Stimulated activated naive CD4-positive, alpha-beta T cell (primary cell): ENCODE measurements around the gene FOXN3.
A peak's percentile ranks its signal among the peaks of the same experiment; 100 is the strongest.

Experiments used
- DNase-seq, 6 experiments: peaks; one replicate each; lab custom pipeline; 2025; lab: John Stamatoyannopoulos, UW

The FOXN3 gene

GRCh38 chr14:89417091-89417464 lies at the start of gene FOXN3:
Gene FOXN3, minus strand, starts transcription at chr14:89417233. Its CDS starts 4,757 bp downstream, at chr14:89412476.
- peak; percentile 66 to 84 (median 80) for DNase-seq

GRCh38 chr14:89466484-89466883 lies 49.5 kb upstream of the FOXN3 start:
- peak in 1 of 6 experiments; percentile 7 for DNase-seq

- DNase-seq, result no peak
Measured at GRCh38 chr14:89465876-89466275, 48.8 kb upstream of the FOXN3 start.

GRCh38 chr14:89461256-89461655 lies 44.2 kb upstream of the FOXN3 start:
- DNase-seq, result no peak

GRCh38 chr14:89458713-89459420 lies 41.8 kb upstream of the FOXN3 start:
- DNase-seq, result no peak

- no peak for DNase-seq
Measured at GRCh38 chr14:89457007-89457406, 40.0 kb upstream of the FOXN3 start.

GRCh38 chr14:89455412-89455811 lies 38.4 kb upstream of the FOXN3 start:
- DNase-seq, result no peak

GRCh38 chr14:89454996-89455395 lies 38.0 kb upstream of the FOXN3 start:
- no peak for DNase-seq

- no peak for DNase-seq
Measured at GRCh38 chr14:89452281-89452680, 35.2 kb upstream of the FOXN3 start.

- DNase-seq, result no peak
Measured at GRCh38 chr14:89451229-89451628, 34.2 kb upstream of the FOXN3 start.

GRCh38 chr14:89447182-89447944 lies 30.3 kb upstream of the FOXN3 start:
- DNase-seq, result peak in 3 of 6 experiments; percentile 26 to 52 (median 32)

- no peak for DNase-seq
Measured at GRCh38 chr14:89445273-89445973, 28.4 kb upstream of the FOXN3 start.

- DNase-seq, result no peak
Measured at GRCh38 chr14:89444516-89445125, 27.6 kb upstream of the FOXN3 start.

- peak in 1 of 6 experiments; percentile 4 for DNase-seq
Measured at GRCh38 chr14:89444044-89444443, 27.0 kb upstream of the FOXN3 start.

- no peak for DNase-seq
Measured at GRCh38 chr14:89443042-89443629, 26.1 kb upstream of the FOXN3 start.

- DNase-seq, result no peak
Measured at GRCh38 chr14:89442280-89442679, 25.2 kb upstream of the FOXN3 start.

GRCh38 chr14:89440986-89441909 lies 24.2 kb upstream of the FOXN3 start:
- no peak for DNase-seq

GRCh38 chr14:89435892-89436656 lies 19.0 kb upstream of the FOXN3 start:
- no peak for DNase-seq

- DNase-seq, result peak in 1 of 6 experiments; percentile 5
Measured at GRCh38 chr14:89435492-89435891, 18.5 kb upstream of the FOXN3 start.

GRCh38 chr14:89432226-89432625 lies 15.2 kb upstream of the FOXN3 start:
- DNase-seq, result no peak
